IMR-90 (cell line): ENCODE data around the gene SPINK4. TPM values are rescaled to one million over a fixed set of nuclear protein-coding genes. Genes with fewer than 3 reads are reported as not detected.

ENCODE experiments used
- ATAC-seq: fragments of 200-7000 bp; cut with Tn5 transposase; 2 replicates; pipeline ENCODE4 v1.9.1; 2020; ENCODE audit warnings: low read depth, mild to moderate bottlenecking, moderate library complexity
- BruUV-seq: library from RNA; stranded (reverse); fragments of 400-500 nt; replicated peaks from 2 replicates; lab custom pipeline; 2021; lab: Mats Ljungman, UMichigan
- CTCF ChIA-PET: fragments of 300-600 bp; formaldehyde crosslinking; extraction: SDS; loops from one replicate; lab custom pipeline; 2021; ENCODE audit warnings: antibody characterized with exemption; lab: Yijun Ruan, JAX
- POLR2A ChIA-PET: fragments of 300-600 bp; sonication (Branson Sonifier 250); formaldehyde crosslinking; loops from one replicate; lab custom pipeline; 2022; ENCODE audit warnings: antibody characterized with exemption; ENCODE audit not compliant: unreplicated experiment; lab: Charles Lee
- DNase-seq: peaks from one replicate; pipeline ENCODE4 v3.0.0; 2013
- H2AFZ ChIP-seq: replicated peaks from 2 replicates; pipeline ENCODE3; 2013; ENCODE audit warnings: low read length, mild to moderate bottlenecking; ENCODE audit not compliant: poor library complexity
- H2AK5ac ChIP-seq: 2 replicates; pipeline ENCODE4 v1.6.1; 2013; ENCODE audit warnings: low read depth, low read length, inconsistent platforms
- H2AK9ac ChIP-seq: replicated peaks from 2 replicates; pipeline ENCODE3; 2013; ENCODE audit warnings: mild to moderate bottlenecking, low read depth, low read length, moderate library complexity; ENCODE audit not compliant: poor library complexity
- H2BK120ac ChIP-seq: 2 replicates; pipeline ENCODE4 v1.6.1; 2013; ENCODE audit warnings: low read depth, low read length, inconsistent platforms
- H2BK15ac ChIP-seq: 3 replicates; pipeline ENCODE4 v1.6.1; 2013; ENCODE audit warnings: low read depth, low read length, inconsistent platforms
- H2BK20ac ChIP-seq: 2 replicates; pipeline ENCODE4 v1.6.1; 2013; ENCODE audit warnings: low read depth, mild to moderate bottlenecking, inconsistent platforms, low read length, moderate library complexity
- H2BK5ac ChIP-seq: 2 replicates; pipeline ENCODE4 v1.6.1; 2013; ENCODE audit warnings: mild to moderate bottlenecking, low read depth, low read length, inconsistent platforms; ENCODE audit not compliant: poor library complexity, severe bottlenecking
- H3K14ac ChIP-seq: replicated peaks from 2 replicates; pipeline ENCODE4 v1.6.1; 2013; ENCODE audit warnings: low read depth, low read length, inconsistent platforms
- H3K18ac ChIP-seq: 2 replicates; pipeline ENCODE4 v1.6.1; 2013; ENCODE audit warnings: low read depth, low read length, control low read depth
- H3K23ac ChIP-seq: 2 replicates; pipeline ENCODE4 v1.6.1; 2013; ENCODE audit warnings: low read depth, low read length, inconsistent platforms
- H3K27ac ChIP-seq: 2 replicates; pipeline ENCODE4 v1.5.1; 2013; ENCODE audit warnings: mild to moderate bottlenecking, control low read depth, low read length; ENCODE audit not compliant: insufficient read depth
- H3K27me3 ChIP-seq: 2 replicates; pipeline ENCODE4 v1.6.1; 2013; ENCODE audit warnings: low read length; ENCODE audit not compliant: control insufficient read depth, insufficient read depth
- H3K36me3 ChIP-seq: 2 replicates; pipeline ENCODE4 v1.6.1; 2013; ENCODE audit warnings: low read length, mixed read lengths; ENCODE audit not compliant: control insufficient read depth, insufficient read depth
- H3K4ac ChIP-seq: 2 replicates; pipeline ENCODE4 v1.6.1; 2013; ENCODE audit warnings: low read depth, low read length, inconsistent platforms
- H3K4me1 ChIP-seq: 2 replicates; pipeline ENCODE4 v1.6.1; 2013; ENCODE audit warnings: low read length, mixed read lengths; ENCODE audit not compliant: control insufficient read depth, insufficient read depth
- H3K4me2 ChIP-seq: 2 replicates; pipeline ENCODE4 v1.6.1; 2013; ENCODE audit warnings: low read depth, mild to moderate bottlenecking, control low read depth, low read length, moderate library complexity
- H3K4me3 ChIP-seq: 2 replicates; pipeline ENCODE4 v1.5.1; 2013; ENCODE audit warnings: low read depth, mild to moderate bottlenecking, control low read depth, low read length, moderate library complexity; ENCODE audit not compliant: insufficient read depth
- H3K56ac ChIP-seq: 2 replicates; pipeline ENCODE4 v1.6.1; 2013; ENCODE audit warnings: low read length, inconsistent platforms; ENCODE audit not compliant: insufficient read depth; ENCODE audit errors: extremely low read depth
- H3K79me1 ChIP-seq, 2 experiments: 2 replicates each; pipeline ENCODE4 v1.6.1; 2013; ENCODE audit warnings: low read length in 2 of 2, inconsistent platforms in 1 of 2, low read depth in 1 of 2
- H3K9ac ChIP-seq: 2 replicates; pipeline ENCODE4 v1.6.1; 2013; ENCODE audit warnings: low read depth, low read length, control low read depth
- H3K9me1 ChIP-seq: 2 replicates; pipeline ENCODE4 v1.6.1; 2013; ENCODE audit warnings: low read length, inconsistent platforms; ENCODE audit not compliant: insufficient read depth
- H3K9me3 ChIP-seq: 2 replicates; pipeline ENCODE4 v1.6.1; 2013; ENCODE audit warnings: low read length; ENCODE audit not compliant: control insufficient read depth, insufficient read depth
- H4K20me1 ChIP-seq: 2 replicates; pipeline ENCODE4 v1.6.1; 2013; ENCODE audit warnings: low read length, inconsistent platforms; ENCODE audit not compliant: insufficient read depth
- H4K5ac ChIP-seq: 2 replicates; pipeline ENCODE4 v1.6.1; 2013; ENCODE audit warnings: mild to moderate bottlenecking, low read depth, low read length, control low read depth
- H4K8ac ChIP-seq, 2 experiments: 2 replicates each; pipeline ENCODE4 v1.6.1; 2013; ENCODE audit warnings: low read depth in 2 of 2, low read length in 2 of 2, control low read depth in 1 of 2, inconsistent platforms in 1 of 2
- H4K91ac ChIP-seq: 2 replicates; pipeline ENCODE4 v1.6.1; 2013; ENCODE audit warnings: low read depth, low read length, inconsistent platforms; ENCODE audit not compliant: insufficient read depth
- BHLHE40 ChIP-seq: fragments of 150-350 bp; IDR thresholded peaks from 2 replicates; pipeline ENCODE4 v1.6.1; 2016; ENCODE audit warnings: mild to moderate bottlenecking, low read depth, low read length
- CEBPB ChIP-seq: IDR thresholded peaks from 2 replicates; pipeline ENCODE4 v1.6.1; 2012; ENCODE audit warnings: low read depth, low read length, improper control_type of control experiment
- CHD1 ChIP-seq: IDR thresholded peaks from 2 replicates; pipeline ENCODE4 v1.6.1; 2012; ENCODE audit warnings: low read depth, low read length, improper control_type of control experiment
- CTCF ChIP-seq: conservative IDR thresholded peaks from 2 replicates; pipeline ENCODE4 v1.5.1; 2012; ENCODE audit warnings: mild to moderate bottlenecking, low read depth, low read length, improper control_type of control experiment
- ELK1 ChIP-seq: fragments of 150-350 bp; IDR thresholded peaks from 2 replicates; pipeline ENCODE4 v1.6.1; 2016; ENCODE audit warnings: low read depth, mild to moderate bottlenecking, low read length, moderate library complexity, borderline replicate concordance
- FOS ChIP-seq: fragments of 150-350 bp; IDR thresholded peaks from 2 replicates; pipeline ENCODE4 v1.6.1; 2016; ENCODE audit warnings: low read depth, low read length
- MAFK ChIP-seq: IDR thresholded peaks from 2 replicates; pipeline ENCODE4 v1.6.1; 2012; ENCODE audit warnings: low read depth, low read length, improper control_type of control experiment
- MAZ ChIP-seq: IDR thresholded peaks from 2 replicates; pipeline ENCODE4 v1.6.1; 2012; ENCODE audit warnings: low read depth, mild to moderate bottlenecking, low read length, improper control_type of control experiment, moderate library complexity, borderline replicate concordance
- MXI1 ChIP-seq: IDR thresholded peaks from 2 replicates; pipeline ENCODE4 v1.6.1; 2012; ENCODE audit warnings: low read depth, mild to moderate bottlenecking, low read length, moderate library complexity, borderline replicate concordance
- NFE2L2 ChIP-seq: fragments of 150-350 bp; IDR thresholded peaks from 2 replicates; pipeline ENCODE4 v1.6.1; 2016; ENCODE audit warnings: low read depth, mild to moderate bottlenecking, low read length
- POLR2A ChIP-seq: IDR thresholded peaks from 2 replicates; pipeline ENCODE4 v1.6.1; 2012; ENCODE audit warnings: mild to moderate bottlenecking, low read depth, low read length
- RAD21 ChIP-seq: IDR thresholded peaks from 2 replicates; pipeline ENCODE4 v1.6.1; 2012; ENCODE audit warnings: low read length, improper control_type of control experiment
- RCOR1 ChIP-seq: IDR thresholded peaks from 2 replicates; pipeline ENCODE4 v1.6.1; 2012; ENCODE audit warnings: mild to moderate bottlenecking, low read length, improper control_type of control experiment; ENCODE audit not compliant: insufficient replicate concordance
- RFX5 ChIP-seq: IDR thresholded peaks from 2 replicates; pipeline ENCODE4 v1.8.0; 2012; ENCODE audit warnings: low read depth, mild to moderate bottlenecking, low read length, moderate library complexity
- SMC3 ChIP-seq: fragments of 150-350 bp; IDR thresholded peaks from 2 replicates; pipeline ENCODE4 v1.6.1; 2016; ENCODE audit warnings: low read depth, mild to moderate bottlenecking, antibody characterized with exemption, low read length, moderate library complexity
- USF2 ChIP-seq: fragments of 150-350 bp; IDR thresholded peaks from 2 replicates; pipeline ENCODE4 v1.6.1; 2017; ENCODE audit warnings: mild to moderate bottlenecking, antibody characterized with exemption, low read length, low read depth
- WGBS, 2 experiments: methylation state at CpG; one replicate each; pipeline versions ENCODE4 v1.1.5 to v1.1.7; 2013; ENCODE audit warnings: missing lambda C conversion rate in 2 of 2; ENCODE audit not compliant: insufficient read length in 1 of 2; ENCODE audit errors: extremely low coverage in 2 of 2; 5-methylcytosine and 5-hydroxymethylcytosine counted together
- dilution Hi-C: fragments of 300-500 bp; cut with HindIII; formaldehyde crosslinking; loops from one replicate; pipeline ENCODE4 v1.14.3; 2018; ENCODE audit warnings: low sequenced_read_pairs; ENCODE audit not compliant: unreplicated experiment
- in situ Hi-C: fragments of 300-500 bp; cut with MboI; formaldehyde crosslinking; loops from 3 replicates; pipeline ENCODE4 v1.14.3; 2019; ENCODE audit warnings: low sequenced_read_pairs, inconsistent platforms, mixed read lengths
- intact Hi-C: fragments of 100-400 bp; cut with micrococcal nuclease; formaldehyde crosslinking; loops from 2 replicates; pipeline ENCODE4 v1.10.0; 2022
- polyA plus RNA-seq, 3 experiments: library from polyadenylated mRNA; depleted of rRNA; stranded (reverse); fragments of >200 nt; gene quantifications; 2 replicates each; pipeline ENCODE4 v1.2.3, GENCODE V29; 2012; ENCODE audit warnings: low replicate concordance in 1 of 3
- total RNA-seq: library from RNA; depleted of rRNA; stranded (reverse); fragments of >200 nt; gene quantifications from 2 replicates; pipeline ENCODE4 v1.2.3, GENCODE V29; 2012

Gene SPINK4
- total and polyA plus RNA-seq, 2 of the 4 experiments (the other 2 are of a cell fraction), result not detected

DNA sequence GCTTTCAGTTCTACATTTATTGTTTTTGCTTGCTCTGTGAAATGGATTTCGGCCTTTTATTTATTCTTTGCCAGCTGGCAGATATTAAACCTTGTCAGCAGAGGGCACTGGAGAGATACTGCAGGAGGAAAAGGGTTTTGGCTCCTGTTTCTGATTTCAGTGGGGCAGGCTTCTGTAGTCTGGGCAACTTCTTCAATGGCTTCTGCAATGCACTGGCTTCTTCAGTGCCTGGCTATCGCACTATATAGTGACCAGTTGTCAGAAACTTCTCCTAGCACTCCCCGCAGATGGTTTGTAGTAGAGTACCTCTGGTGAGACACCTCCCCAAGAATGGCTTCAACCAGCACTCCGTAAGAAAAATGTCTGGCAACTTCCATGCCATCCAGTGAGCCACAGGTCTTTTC is 47.1 kb downstream of the SPINK4 start:
- no peaks in the 10 kb centered on the region for H3K9me1 ChIP-seq
- H3K79me1 ChIP-seq, result peaks cover 9 to 17% of the 10 kb centered on the region in 2 experiments
- in situ Hi-C loops, result no loop called here
- H2AK9ac ChIP-seq, result no peak overlapping the region
- ChIA-PET POLR2A (no interaction called here), CTCF (interaction anchor here (0.5 to 1.2 kb wide), 6 partner anchors 10 to 180 kb away, joined by 3 to 4 read pairs (median 3); no protein-coding TSS in a partner anchor)
- H3K36me3 ChIP-seq, result peaks cover under 1% of the 10 kb centered on the region; the same call in 1 of the 2 replicates
- no peak overlapping the region; a peak in 1 of 4 replicates for H4K8ac ChIP-seq
- no CpG with 5 or more reads among the region's 4 CpGs for WGBS, 2 experiments
- H3K4me1 ChIP-seq, result peaks cover 4% of the 10 kb centered on the region; the same call in 1 of the 2 replicates
- TF ChIP-seq NFE2L2 (no peak), CHD1 (no peak), SMC3 (peak; percentile 88), BHLHE40 (no peak), USF2 (no peak), MAFK (peak; percentile 75), ELK1 (no peak), POLR2A (no peak), CEBPB (no peak), CTCF (peak; percentile 93), FOS (no peak), MXI1 (no peak), RFX5 (no peak), MAZ (no peak), RCOR1 (no peak), RAD21 (peak; percentile 89)
- no peak overlapping the region for H3K14ac ChIP-seq
- H4K91ac ChIP-seq, result 0 out of 2 replicates have a peak overlapping the region, but pooled peaks have one; percentile 25
- H3K56ac ChIP-seq, result no peak overlapping the region
- intact Hi-C loops, result loop anchor here (1.0 to 5.0 kb wide), 5 partner anchors 128 to 436 kb away; no protein-coding TSS in a partner anchor
- DNase-seq (peak; percentile 75), ATAC-seq (peak; percentile 44)
- no peaks in the 10 kb centered on the region for H4K20me1 ChIP-seq
- no peak overlapping the region for H2BK5ac ChIP-seq
- no peak overlapping the region for H2BK20ac ChIP-seq
- H2BK15ac ChIP-seq, result peak overlapping the region; percentile 70; the same call in 1 of the 3 replicates
- BruUV-seq, result no TSS peak
- H3K4me2 ChIP-seq, result no peak overlapping the region
- no peaks in the 10 kb centered on the region for H3K9me3 ChIP-seq
- H4K5ac ChIP-seq, result no peak overlapping the region
- no peak overlapping the region for H3K4me3 ChIP-seq
- dilution Hi-C loops, result loop anchor here (25.0 kb wide), 1 partner anchor 175 kb away; the partner anchor contains the start of gene NOL6
- no peaks in the 10 kb centered on the region for H3K27me3 ChIP-seq
- no peak overlapping the region for H3K9ac ChIP-seq
- H3K18ac ChIP-seq, result no peak overlapping the region
- no peak overlapping the region for H3K23ac ChIP-seq
- H3K27ac ChIP-seq, result peak overlapping the region; percentile 25; the same call in 1 of the 2 replicates
- H2BK120ac ChIP-seq, result no peak overlapping the region
- H3K4ac ChIP-seq, result peak overlapping the region; percentile 42; the same call in 1 of the 2 replicates
- H2AFZ ChIP-seq, result no peak overlapping the region
- H2AK5ac ChIP-seq, result no peak overlapping the region; the same call in 1 of the 2 replicates
